GM10266 (cell line): Measurements from ENCODE around the gene SEPTIN12.

Source experiments
- DNase-seq: peaks from one replicate; pipeline ENCODE4 v3.0.0; 2012; ENCODE audit errors: extremely low spot score
- TF ChIP-seq, protein P1 (sequence below): IDR thresholded peaks from 2 replicates; pipeline ENCODE4 v1.5.1; 2012; ENCODE audit warnings: mild to moderate bottlenecking, low read depth; ENCODE audit not compliant: control insufficient read depth, insufficient read depth; ENCODE audit errors: missing control alignments

The SEPTIN12 gene

DNA sequence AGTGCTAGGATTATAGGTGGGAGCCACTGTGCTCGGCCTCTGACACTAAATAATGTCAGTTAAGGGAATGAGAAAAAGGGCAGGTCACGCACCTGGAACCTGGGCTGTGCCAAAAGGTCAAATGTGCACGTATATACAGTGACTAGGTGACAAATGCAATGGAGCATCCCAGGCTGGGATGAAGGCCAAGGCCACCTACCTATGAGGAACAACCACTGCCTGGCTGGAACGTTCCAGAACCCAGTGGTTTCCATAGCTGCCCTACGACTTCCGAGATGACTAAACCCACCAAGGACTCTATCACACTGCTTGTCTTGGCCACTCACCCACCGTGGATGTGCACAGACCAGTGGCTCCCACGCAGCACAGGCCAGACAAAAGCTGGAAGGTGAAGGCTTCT, 37.2 kb downstream of the SEPTIN12 start:
- TF ChIP-seq, protein P1, sequence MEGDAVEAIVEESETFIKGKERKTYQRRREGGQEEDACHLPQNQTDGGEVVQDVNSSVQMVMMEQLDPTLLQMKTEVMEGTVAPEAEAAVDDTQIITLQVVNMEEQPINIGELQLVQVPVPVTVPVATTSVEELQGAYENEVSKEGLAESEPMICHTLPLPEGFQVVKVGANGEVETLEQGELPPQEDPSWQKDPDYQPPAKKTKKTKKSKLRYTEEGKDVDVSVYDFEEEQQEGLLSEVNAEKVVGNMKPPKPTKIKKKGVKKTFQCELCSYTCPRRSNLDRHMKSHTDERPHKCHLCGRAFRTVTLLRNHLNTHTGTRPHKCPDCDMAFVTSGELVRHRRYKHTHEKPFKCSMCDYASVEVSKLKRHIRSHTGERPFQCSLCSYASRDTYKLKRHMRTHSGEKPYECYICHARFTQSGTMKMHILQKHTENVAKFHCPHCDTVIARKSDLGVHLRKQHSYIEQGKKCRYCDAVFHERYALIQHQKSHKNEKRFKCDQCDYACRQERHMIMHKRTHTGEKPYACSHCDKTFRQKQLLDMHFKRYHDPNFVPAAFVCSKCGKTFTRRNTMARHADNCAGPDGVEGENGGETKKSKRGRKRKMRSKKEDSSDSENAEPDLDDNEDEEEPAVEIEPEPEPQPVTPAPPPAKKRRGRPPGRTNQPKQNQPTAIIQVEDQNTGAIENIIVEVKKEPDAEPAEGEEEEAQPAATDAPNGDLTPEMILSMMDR, result no peak

DNA sequence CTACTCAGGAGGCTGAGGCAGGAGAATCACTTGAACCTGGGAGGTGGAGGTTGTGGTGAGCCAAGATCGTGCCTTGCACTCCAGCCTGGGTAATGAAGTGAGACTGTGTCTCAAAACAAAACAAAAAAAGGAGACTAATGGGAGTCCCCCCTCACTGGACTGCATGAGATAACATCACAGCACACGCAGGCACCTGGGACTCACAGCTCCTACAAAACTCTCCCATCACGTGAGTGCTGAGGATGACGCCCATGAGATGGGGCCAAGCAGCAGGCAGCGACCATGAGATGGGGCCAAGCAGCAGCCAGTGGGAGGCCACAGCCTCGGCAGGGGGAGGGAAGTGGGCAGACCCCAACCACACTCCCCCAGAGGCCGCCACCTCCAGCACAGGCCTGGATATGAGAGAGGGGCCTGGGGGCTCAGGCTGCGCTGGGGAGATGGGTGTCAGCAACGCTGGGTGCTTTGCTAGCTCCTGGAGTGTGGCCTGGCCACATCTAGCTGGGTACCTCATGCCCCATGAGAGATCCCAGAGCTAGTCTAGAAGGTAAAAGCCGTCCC, 38.4 kb downstream of the SEPTIN12 start:
- DNase-seq, result peak; percentile 65
- TF ChIP-seq, protein P1, result no peak

More for the DNA sequence above, 37.2 kb downstream of the SEPTIN12 start:
- no peak for DNase-seq

DNA sequence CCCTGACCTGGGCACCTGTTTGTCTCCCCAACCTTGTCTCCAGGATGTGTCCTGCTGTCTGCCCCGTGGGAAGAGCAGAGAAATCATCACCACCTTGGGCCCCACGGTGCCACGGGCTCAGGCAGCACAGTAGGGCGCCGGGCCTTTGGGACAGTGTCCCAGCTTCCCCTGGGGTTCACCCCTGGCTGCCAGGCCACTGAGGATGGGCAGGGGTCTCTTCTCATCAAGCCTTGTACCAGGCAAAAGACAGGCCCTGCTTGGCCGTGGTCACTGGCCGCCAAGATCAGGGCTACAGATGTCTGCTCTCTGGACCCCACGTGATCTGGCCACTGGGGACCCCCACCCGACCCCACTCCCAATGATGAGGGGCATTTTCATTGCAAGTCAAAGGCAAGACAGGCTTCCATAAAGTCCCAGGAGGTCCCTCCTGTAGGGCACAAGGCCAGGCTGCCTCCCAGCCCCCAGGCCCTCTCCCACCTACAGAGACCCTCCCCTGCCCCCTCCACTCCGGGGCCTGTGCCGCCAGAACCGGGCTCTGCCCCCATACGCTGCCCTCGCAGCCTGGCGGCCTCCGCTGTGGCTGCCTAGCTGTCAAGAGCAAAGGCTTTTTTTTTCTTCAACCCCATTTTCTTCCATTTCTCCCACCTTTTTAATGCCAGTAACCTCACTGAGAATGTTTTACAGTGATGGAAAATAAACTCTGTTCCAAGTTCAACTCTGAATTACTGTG, 39.3 kb downstream of the SEPTIN12 start:
- TF ChIP-seq, protein P1, result no peak

DNA sequence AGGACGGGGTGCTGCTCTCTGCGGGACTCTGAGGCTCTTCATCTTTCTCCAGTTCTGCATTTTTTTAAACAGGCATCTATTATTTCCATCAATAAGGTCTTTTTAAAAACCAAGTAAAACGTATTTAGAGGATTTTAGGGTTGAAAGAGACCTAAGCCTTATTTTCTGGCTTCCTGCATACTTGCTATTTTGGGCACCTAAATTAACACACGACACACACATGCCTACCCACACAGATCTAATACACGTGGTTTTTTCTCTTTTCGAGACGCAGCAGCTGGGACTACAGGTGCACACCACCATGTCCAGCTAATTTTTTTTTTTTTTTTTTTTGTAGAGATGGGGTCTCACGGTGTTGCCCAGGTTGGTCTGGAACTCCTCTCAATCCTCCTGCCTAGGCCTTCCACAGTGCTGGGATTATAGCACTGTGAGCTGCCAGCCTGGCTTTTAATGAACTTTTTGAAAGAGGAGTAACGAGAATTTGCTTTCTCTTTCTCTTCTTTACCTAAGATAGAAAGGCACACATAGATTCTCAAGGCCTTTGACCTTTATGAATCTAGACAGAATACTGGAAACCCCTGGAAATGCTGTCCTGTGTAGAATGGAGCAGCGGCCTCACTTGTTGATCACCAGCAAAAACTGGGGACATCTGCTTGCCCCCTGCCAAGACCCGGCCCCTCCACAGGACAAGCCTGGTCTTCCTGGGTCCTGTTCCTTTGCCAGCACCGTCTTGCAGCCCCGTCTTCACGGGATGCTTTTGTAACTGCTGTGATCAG, 40.1 kb downstream of the SEPTIN12 start:
- DNase-seq, result peak; percentile 43
- TF ChIP-seq, protein P1, result no peak

More for the DNA sequence above, 39.3 kb downstream of the SEPTIN12 start:
- no peak for DNase-seq

DNA sequence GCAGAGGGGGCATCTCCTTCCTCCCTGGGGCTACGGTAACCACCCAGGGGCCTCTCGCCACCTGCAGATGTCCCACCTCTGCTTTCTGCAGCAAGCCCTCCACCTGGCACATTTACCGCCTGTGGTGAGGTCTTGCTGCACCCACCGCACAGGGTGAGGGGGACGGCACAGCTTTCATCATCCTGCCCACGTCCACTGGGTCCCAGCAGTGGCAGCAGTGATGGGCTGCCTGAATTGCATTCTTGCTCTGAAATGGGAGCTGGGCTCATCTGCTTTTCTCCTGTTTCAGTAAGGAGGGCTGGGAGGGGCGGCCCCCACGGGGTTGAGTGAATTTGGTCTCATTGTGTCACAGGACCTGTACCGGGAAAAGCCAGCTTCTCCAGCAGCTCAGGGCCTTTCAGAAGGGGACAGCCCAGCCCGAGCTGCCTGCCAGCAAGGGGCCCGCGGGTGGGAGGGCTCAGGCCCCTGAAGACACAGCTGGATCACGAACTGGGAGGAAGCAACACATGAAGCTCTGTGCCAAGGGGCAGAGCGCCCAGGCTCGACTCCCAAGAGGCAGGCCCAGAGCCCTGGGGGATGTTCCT, 41.1 kb downstream of the SEPTIN12 start:
- TF ChIP-seq, protein P1, result no peak
- no peak for DNase-seq

DNA sequence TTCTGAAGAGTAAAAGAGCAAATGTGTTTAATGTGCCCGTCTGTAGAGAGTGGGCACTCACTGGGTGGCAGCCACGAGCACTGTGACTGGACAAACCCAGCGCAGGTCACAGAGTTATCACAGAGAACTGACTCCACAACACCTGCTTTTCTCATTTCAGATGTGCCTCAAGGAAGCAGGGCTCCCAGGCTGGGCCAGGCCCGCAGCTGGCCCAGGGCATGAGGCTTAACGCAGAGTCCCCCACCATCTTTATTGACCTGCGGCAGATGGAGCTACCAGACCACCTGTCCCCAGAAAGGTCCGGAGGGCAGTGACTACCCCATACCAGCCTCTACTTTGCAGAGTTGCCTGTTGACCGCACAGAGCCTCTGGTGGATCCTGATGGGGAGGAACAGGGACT, 41.9 kb downstream of the SEPTIN12 start:
- DNase-seq, result no peak
- TF ChIP-seq, protein P1, result no peak
